GM12872 (cell line): ENCODE results near the gene SMARCA5.

ENCODE experiments used
- CTCF ChIP-seq: IDR thresholded peaks from 3 replicates; pipeline ENCODE4 v1.5.1; 2011; ENCODE audit warnings: low read depth, mild to moderate bottlenecking, low read length, moderate library complexity; ENCODE audit not compliant: insufficient read depth

The SMARCA5 gene

DNA sequence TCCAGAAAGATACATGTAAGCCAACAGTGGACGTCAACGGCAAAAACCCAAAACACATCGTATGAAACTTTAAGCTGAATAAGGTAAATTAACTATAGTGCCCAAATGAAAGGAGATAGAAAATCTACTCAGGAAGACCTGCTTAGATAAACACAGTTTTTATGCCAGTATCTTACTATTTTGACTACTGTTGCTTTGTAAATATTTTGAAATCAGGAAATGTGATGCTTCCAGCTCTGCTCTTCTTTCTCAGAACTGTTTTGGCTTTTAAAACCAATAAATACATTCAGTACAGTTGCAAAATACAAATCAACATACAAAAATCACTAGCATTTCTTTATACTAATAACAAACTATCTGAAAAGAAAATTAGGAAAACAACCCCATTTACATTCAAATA is 83.8 kb downstream of the SMARCA5 start:
- no peak for TF ChIP-seq CTCF

DNA sequence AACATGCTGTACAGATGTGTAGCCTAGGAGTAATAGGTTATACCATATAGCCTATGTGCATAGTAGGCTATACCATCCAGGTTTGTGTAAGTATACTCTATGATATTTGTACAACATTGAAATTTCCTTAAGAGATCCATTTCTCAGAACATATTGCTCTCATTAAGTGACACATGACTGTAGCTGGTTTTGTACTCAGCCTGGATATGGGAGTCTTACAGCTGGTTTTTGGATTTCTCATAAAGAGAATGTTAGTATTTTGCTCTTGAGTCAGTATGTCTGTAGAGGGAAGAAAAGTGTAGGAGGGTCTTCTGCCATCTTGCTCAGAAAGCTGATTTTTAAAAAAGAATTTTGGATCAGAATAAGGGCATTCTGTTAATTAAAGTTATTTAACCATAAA is 85.3 kb downstream of the SMARCA5 start:
- TF ChIP-seq CTCF = no peak

DNA sequence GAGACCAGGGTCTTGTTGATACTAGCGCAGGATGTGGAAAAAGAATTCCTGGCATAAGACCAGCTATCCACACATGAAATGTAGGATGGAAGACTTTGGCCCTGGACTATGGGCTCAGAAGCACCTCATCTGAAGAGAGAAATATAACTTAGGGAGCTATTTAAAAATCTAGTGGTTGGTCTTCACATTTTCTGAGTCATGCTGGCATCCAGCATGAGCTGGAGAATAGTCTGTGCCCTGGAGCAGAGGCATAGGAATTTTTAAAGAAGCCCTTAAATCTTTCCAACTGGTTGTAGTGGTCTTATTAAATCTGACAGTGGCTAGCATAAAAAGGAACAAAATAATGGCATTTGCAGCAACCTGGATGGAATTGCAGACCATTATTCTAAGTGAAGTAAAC is 86.3 kb downstream of the SMARCA5 start:
- TF ChIP-seq CTCF = no peak

DNA sequence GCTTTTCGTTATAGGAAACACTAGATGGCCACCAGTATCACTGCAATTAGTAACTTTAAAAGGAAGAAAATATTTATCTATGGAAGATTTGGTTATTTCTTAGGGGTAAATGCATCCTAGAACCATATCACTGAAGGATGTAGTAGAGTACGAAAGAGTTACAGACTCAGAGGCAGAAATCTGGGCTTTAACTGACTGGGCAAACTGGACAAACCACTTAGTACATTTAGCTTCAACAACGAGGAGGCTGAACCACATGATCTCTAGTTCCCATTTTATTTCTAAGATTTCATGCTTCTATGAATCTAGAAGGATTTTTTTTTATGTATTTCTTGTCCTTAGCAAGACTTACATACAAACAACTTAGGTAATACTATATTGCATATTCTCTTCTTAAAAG is 93.0 kb downstream of the SMARCA5 start:
- TF ChIP-seq CTCF = no peak
